H9 (cell line): ENCODE measurements around the gene TMPRSS6. TPM values are rescaled to one million over a fixed set of nuclear protein-coding genes. Genes with fewer than 3 reads are reported as not detected.
A peak's percentile ranks its signal among the peaks of the same experiment; 100 is the strongest.

Experiments used
- DNase-seq: peaks from one replicate; pipeline ENCODE4 v3.0.0-alpha.2; 2017
- H2AFZ ChIP-seq: one replicate; pipeline ENCODE4 v1.6.1; 2013; ENCODE audit warnings: mild to moderate bottlenecking, low read length, control low read depth, moderate library complexity
- H2AK5ac ChIP-seq: 2 replicates; pipeline ENCODE4 v1.6.1; 2013; ENCODE audit warnings: low read length, control low read depth, mixed read lengths; ENCODE audit not compliant: insufficient read length
- H2BK120ac ChIP-seq: one replicate; pipeline ENCODE4 v1.6.1; 2013; ENCODE audit warnings: low read depth, mild to moderate bottlenecking, low read length, control low read depth, inconsistent platforms; ENCODE audit not compliant: poor library complexity, severe bottlenecking
- H2BK12ac ChIP-seq: 2 replicates; pipeline ENCODE4 v1.6.1; 2013; ENCODE audit warnings: low read length, control low read depth, mixed read lengths, low read depth; ENCODE audit not compliant: insufficient read length
- H2BK15ac ChIP-seq: 2 replicates; pipeline ENCODE4 v1.6.1; 2013; ENCODE audit warnings: low read depth, low read length, control low read depth
- H2BK20ac ChIP-seq: one replicate; pipeline ENCODE4 v1.6.1; 2013; ENCODE audit warnings: low read depth, mild to moderate bottlenecking, low read length, control low read depth, inconsistent platforms; ENCODE audit not compliant: poor library complexity, severe bottlenecking
- H2BK5ac ChIP-seq: 2 replicates; pipeline ENCODE4 v1.6.1; 2013; ENCODE audit warnings: low read length, control low read depth, mixed read lengths; ENCODE audit not compliant: insufficient read length
- H3K14ac ChIP-seq: 2 replicates; pipeline ENCODE4 v1.6.1; 2013; ENCODE audit warnings: low read length, control low read depth; ENCODE audit not compliant: insufficient read depth
- H3K18ac ChIP-seq: 2 replicates; pipeline ENCODE4 v1.6.1; 2013; ENCODE audit warnings: low read depth, mild to moderate bottlenecking, mixed read lengths, low read length, control low read depth; ENCODE audit not compliant: insufficient read length
- H3K23ac ChIP-seq: 2 replicates; pipeline ENCODE4 v1.6.1; 2013; ENCODE audit warnings: low read length, control low read depth, mixed read lengths, low read depth; ENCODE audit not compliant: insufficient read length
- H3K23me2 ChIP-seq: 2 replicates; pipeline ENCODE4 v1.6.1; 2013; ENCODE audit warnings: low read depth, mild to moderate bottlenecking, mixed read lengths, low read length, control low read depth; ENCODE audit not compliant: insufficient read length, poor library complexity, severe bottlenecking
- H3K27ac ChIP-seq: 2 replicates; pipeline ENCODE4 v1.5.1; 2013; ENCODE audit warnings: low read length, control low read depth, mixed read lengths, low read depth; ENCODE audit not compliant: insufficient read length
- H3K27me3 ChIP-seq: 2 replicates; pipeline ENCODE4 v1.6.1; 2013; ENCODE audit warnings: low read length, control low read depth, inconsistent platforms; ENCODE audit not compliant: insufficient read depth
- H3K4ac ChIP-seq: 2 replicates; pipeline ENCODE4 v1.6.1; 2013; ENCODE audit warnings: low read depth, mild to moderate bottlenecking, control low read depth, inconsistent platforms, low read length, moderate library complexity
- H3K4me1 ChIP-seq: 2 replicates; pipeline ENCODE4 v1.6.1; 2013; ENCODE audit warnings: low read length, control low read depth, inconsistent platforms; ENCODE audit not compliant: insufficient read depth
- H3K4me2 ChIP-seq: 2 replicates; pipeline ENCODE4 v1.6.1; 2013; ENCODE audit warnings: low read length, control low read depth, mixed read lengths; ENCODE audit not compliant: insufficient read length, insufficient read depth
- H3K56ac ChIP-seq: 2 replicates; pipeline ENCODE4 v1.6.1; 2013; ENCODE audit warnings: low read depth, mild to moderate bottlenecking, mixed read lengths, low read length, control low read depth; ENCODE audit not compliant: insufficient read length
- H3K79me1 ChIP-seq: 2 replicates; pipeline ENCODE4 v1.6.1; 2013; ENCODE audit warnings: low read depth, mild to moderate bottlenecking, moderate library complexity, low read length, control low read depth, inconsistent platforms; ENCODE audit not compliant: insufficient read depth, poor library complexity, severe bottlenecking
- H3K79me2 ChIP-seq: 2 replicates; pipeline ENCODE4 v1.6.1; 2013; ENCODE audit warnings: low read length, control low read depth, inconsistent platforms; ENCODE audit not compliant: insufficient read depth
- H3K9ac ChIP-seq: 2 replicates; pipeline ENCODE4 v1.6.1; 2013; ENCODE audit warnings: low read length, control low read depth, mixed read lengths; ENCODE audit not compliant: insufficient read length; ENCODE audit errors: extremely low read depth
- H3K9me3 ChIP-seq: one replicate; pipeline ENCODE4 v1.6.1; 2013; ENCODE audit warnings: low read depth, low read length, inconsistent platforms; ENCODE audit not compliant: control insufficient read depth
- H3T11ph ChIP-seq: one replicate; pipeline ENCODE4 v1.6.1; 2013; ENCODE audit warnings: mild to moderate bottlenecking, low read length, control low read depth, inconsistent platforms
- H4K20me1 ChIP-seq: one replicate; pipeline ENCODE4 v1.6.1; 2013; ENCODE audit not compliant: control insufficient read depth, insufficient read length, insufficient read depth
- H4K5ac ChIP-seq: 2 replicates; pipeline ENCODE4 v1.6.1; 2013; ENCODE audit warnings: low read depth, mild to moderate bottlenecking, mixed read lengths, low read length, control low read depth; ENCODE audit not compliant: insufficient read length
- H4K8ac ChIP-seq: replicated peaks from 2 replicates; pipeline ENCODE4 v1.6.1; 2013; ENCODE audit warnings: low read length, control low read depth, mixed read lengths, low read depth; ENCODE audit not compliant: insufficient read length
- H4K91ac ChIP-seq: 2 replicates; pipeline ENCODE4 v1.6.1; 2013; ENCODE audit warnings: low read depth, mild to moderate bottlenecking, moderate library complexity, mixed read lengths, low read length, control low read depth; ENCODE audit not compliant: insufficient read length
- H3K27ac Mint-ChIP-seq, 3 experiments: 2 replicates in 2 of 3; 3 replicates in 1 of 3; pipeline ENCODE4 v1.8.0; 2020 to 2021; ENCODE audit warnings: mixed read lengths in 3 of 3, mild to moderate bottlenecking in 1 of 3, moderate library complexity in 1 of 3
- H3K27me3 Mint-ChIP-seq: 2 replicates; pipeline ENCODE4 v1.8.0; 2021; ENCODE audit warnings: low read depth, mild to moderate bottlenecking, moderate library complexity, mixed read lengths
- H3K36me3 Mint-ChIP-seq, 3 experiments: 2 replicates in 2 of 3; 3 replicates in 1 of 3; pipeline ENCODE4 v1.8.0; 2020 to 2021; ENCODE audit warnings: low read depth in 3 of 3, mixed read lengths in 3 of 3; ENCODE audit not compliant: insufficient read depth in 1 of 3
- H3K4me1 Mint-ChIP-seq, 2 experiments: 2 replicates each; pipeline ENCODE4 v1.8.0; 2020; ENCODE audit warnings: mixed read lengths in 2 of 2
- H3K4me3 Mint-ChIP-seq, 2 experiments: 2 replicates in 1 of 2; 3 replicates in 1 of 2; pipeline ENCODE4 v1.8.0; 2020 to 2021; ENCODE audit warnings: mild to moderate bottlenecking in 2 of 2, mixed read lengths in 2 of 2, moderate library complexity in 1 of 2
- H3K9me3 Mint-ChIP-seq, 2 experiments: 2 replicates in 1 of 2; 3 replicates in 1 of 2; pipeline ENCODE4 v1.8.0; 2020; ENCODE audit warnings: mild to moderate bottlenecking in 2 of 2, mixed read lengths in 2 of 2, moderate library complexity in 1 of 2
- whole genome bisulfite sequencing: extraction: QIAGEN DNeasy Blood & Tissue Kit; methylation state at CpG from one replicate; pipeline ENCODE4 v1.1.7; 2013; ENCODE audit warnings: missing lambda C conversion rate, low lambda C conversion rate, mixed read lengths; ENCODE audit not compliant: insufficient read length; ENCODE audit errors: extremely low coverage; 5-methylcytosine and 5-hydroxymethylcytosine counted together
- total RNA-seq: library from RNA; stranded (reverse); gene quantifications from 2 replicates; pipeline ENCODE4 v1.2.1, GENCODE V29; 2021
- TF ChIP-seq, protein P1 (sequence below): fragments of 200-600 bp; sonication (generic); conservative IDR thresholded peaks from 3 replicates; pipeline ENCODE4 v1.8.0; 2021; ENCODE audit warnings: antibody characterized with exemption, mild to moderate bottlenecking

TMPRSS6 gene
- total RNA-seq, 1 experiment from 2014 or later, result not detected

DNA sequence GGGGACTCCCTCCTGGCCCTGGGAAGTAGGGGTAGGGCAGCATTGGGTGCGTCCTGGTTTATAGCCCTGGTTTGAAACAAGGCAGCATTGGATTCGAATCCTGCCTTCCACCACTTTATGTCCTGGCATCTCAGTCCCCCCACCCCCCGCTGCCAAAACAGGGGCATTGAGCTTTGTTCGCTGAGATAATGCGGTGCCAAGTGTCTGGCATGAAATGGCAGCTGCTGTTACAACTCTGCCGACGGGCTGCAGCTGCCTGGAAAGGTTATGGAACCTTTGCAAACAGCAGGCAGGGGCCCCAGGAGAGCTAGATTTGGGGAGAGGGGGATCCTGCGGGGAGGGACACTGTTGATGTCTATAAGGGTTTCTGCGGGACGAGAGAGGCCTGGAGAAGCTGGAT lies 92.2 kb downstream of the TMPRSS6 start:
- Histone ChIP-seq H3K9ac (no peak overlapping the region), H3K4me2 (no peak overlapping the region), H2BK20ac (no peak overlapping the region), H3K27me3 (no peaks in the 10 kb centered on the region), H3K9me3 (no peaks in the 10 kb centered on the region), H3K23me2 (peaks cover 3% of the 10 kb centered on the region), H3K79me2 (peaks cover 2% of the 10 kb centered on the region; the same call in 1 of the 2 replicates), H3K18ac (no peak overlapping the region), H3K79me1 (no peaks in the 10 kb centered on the region), H2BK12ac (no peak overlapping the region), H2BK5ac (no peak overlapping the region), H2BK15ac (no peak overlapping the region), H4K91ac (no peak overlapping the region), H3K4me1 (peaks cover 6% of the 10 kb centered on the region; the same call in 1 of the 2 replicates), H3T11ph (no peak overlapping the region), H3K27ac (no peak overlapping the region), H3K4ac (no peak overlapping the region), H2AK5ac (no peak overlapping the region), H4K8ac (no peak overlapping the region), H3K23ac (no peak overlapping the region), H2AFZ (no peak overlapping the region), H3K14ac (no peak overlapping the region), H2BK120ac (no peak overlapping the region), H4K5ac (no peak overlapping the region), H3K56ac (no peak overlapping the region), H4K20me1 (peaks cover 3% of the 10 kb centered on the region)
- TF ChIP-seq, protein P1, sequence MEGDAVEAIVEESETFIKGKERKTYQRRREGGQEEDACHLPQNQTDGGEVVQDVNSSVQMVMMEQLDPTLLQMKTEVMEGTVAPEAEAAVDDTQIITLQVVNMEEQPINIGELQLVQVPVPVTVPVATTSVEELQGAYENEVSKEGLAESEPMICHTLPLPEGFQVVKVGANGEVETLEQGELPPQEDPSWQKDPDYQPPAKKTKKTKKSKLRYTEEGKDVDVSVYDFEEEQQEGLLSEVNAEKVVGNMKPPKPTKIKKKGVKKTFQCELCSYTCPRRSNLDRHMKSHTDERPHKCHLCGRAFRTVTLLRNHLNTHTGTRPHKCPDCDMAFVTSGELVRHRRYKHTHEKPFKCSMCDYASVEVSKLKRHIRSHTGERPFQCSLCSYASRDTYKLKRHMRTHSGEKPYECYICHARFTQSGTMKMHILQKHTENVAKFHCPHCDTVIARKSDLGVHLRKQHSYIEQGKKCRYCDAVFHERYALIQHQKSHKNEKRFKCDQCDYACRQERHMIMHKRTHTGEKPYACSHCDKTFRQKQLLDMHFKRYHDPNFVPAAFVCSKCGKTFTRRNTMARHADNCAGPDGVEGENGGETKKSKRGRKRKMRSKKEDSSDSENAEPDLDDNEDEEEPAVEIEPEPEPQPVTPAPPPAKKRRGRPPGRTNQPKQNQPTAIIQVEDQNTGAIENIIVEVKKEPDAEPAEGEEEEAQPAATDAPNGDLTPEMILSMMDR, result no peak
- Mint-ChIP-seq H3K4me1 (peaks cover 23 to 32% of the 10 kb centered on the region in 2 experiments), H3K9me3 (no peaks in the 10 kb centered on the region), H3K4me3 (peak overlapping the region; percentile 22 to 86; a peak in 3 of 5 replicates), H3K27ac (no peak overlapping the region), H3K27me3 (no peaks in the 10 kb centered on the region), H3K36me3 (peaks cover 5 to 14% (median 13%) of the 10 kb centered on the region in 3 experiments; a peak in 6 of 7 replicates)
- no CpG with 5 or more reads among the region's 10 CpGs for WGBS
- DNase-seq, result no peak
